GM19328 (cell line): ENCODE results near the gene NSMF.

Experiments used
- ATAC-seq: cut with Tn5 transposase; IDR thresholded peaks from one replicate; pipeline ENCODE4 v1.9.1; 2021; ENCODE audit warnings: mild to moderate bottlenecking, moderate library complexity; ENCODE audit not compliant: unreplicated experiment

Gene NSMF

DNA sequence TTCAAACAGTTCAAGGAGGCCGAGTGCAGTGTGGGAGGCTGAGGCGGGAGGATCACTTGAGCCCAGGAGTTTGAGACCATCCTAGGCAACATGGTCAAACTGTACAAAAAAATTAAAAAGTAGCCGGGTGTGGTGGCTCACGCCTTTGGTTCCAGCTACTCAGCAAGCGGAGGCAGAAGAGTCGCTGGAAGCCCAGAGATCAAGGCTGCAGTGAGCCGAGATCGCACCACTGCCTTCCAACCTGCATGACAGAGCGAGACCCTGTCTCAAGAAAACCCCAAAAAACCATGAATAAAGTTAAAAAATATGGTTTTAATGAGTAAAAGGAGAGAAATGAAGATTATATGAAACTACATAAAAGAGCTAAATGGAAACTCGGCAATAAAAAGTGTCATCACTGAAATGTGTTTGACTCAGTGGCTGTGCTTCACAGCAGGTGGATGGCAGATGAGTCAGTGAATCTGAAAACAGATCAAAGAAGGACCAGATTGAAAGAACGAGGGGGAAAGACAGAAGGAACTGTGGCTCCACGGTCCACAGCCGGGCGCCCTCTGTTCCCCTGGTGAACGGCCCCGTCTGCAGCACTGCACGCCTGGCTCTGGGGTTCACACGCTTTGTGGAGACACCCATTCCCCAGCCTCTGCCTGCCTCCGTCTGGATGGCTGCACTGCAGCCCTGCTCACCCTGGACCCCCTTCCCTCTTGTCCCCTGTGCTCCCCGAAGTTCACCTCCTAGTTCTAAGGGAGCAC lies 61.3 kb downstream of the NSMF start:
- no peak for ATAC-seq
